Psoas muscle (tissue), 8 donors: ENCODE data around the gene IGSF21. TPM values are rescaled to one million over a fixed set of nuclear protein-coding genes. Genes with fewer than 3 reads are reported as not detected.

Source experiments
- ATAC-seq, 4 donors: fragments of 200-7000 bp; cut with Tn5 transposase; one replicate each; pipeline ENCODE4 v1.9.1; 2020; ENCODE audit warnings: moderate library complexity in 3 of 4, mild to moderate bottlenecking in 2 of 4
- DNase-seq, 2 donors: peaks; one replicate each; pipeline ENCODE4 v3.0.0-alpha.2; 2020
- H3K27ac ChIP-seq: fragments of 200-600 bp; one replicate; pipeline ENCODE4 v1.8.0; 2022
- H3K27me3 ChIP-seq, 3 donors: fragments of 200-600 bp in 1 of 3; one replicate each; pipeline versions ENCODE4 v1.6.1 to v1.8.0; 2013 to 2022; ENCODE audit warnings: low read length in 2 of 3, mild to moderate bottlenecking in 2 of 3, moderate library complexity in 1 of 3; ENCODE audit not compliant: insufficient read depth in 3 of 3
- H3K36me3 ChIP-seq, 2 donors: fragments of 200-600 bp in 1 of 2; one replicate each; pipeline versions ENCODE4 v1.6.1 to v1.8.0; 2013 to 2022; ENCODE audit warnings: low read depth in 1 of 2, mild to moderate bottlenecking in 1 of 2, moderate library complexity in 1 of 2; ENCODE audit not compliant: insufficient read depth in 1 of 2
- H3K4me1 ChIP-seq: fragments of 200-600 bp; one replicate; pipeline ENCODE4 v1.8.0; 2022
- H3K4me3 ChIP-seq: fragments of 200-600 bp; one replicate; pipeline ENCODE4 v1.8.0; 2022; ENCODE audit warnings: mild to moderate bottlenecking
- H3K9me3 ChIP-seq: fragments of 200-600 bp; one replicate; pipeline ENCODE4 v1.8.0; 2022
- CTCF ChIP-seq: fragments of 200-600 bp; IDR thresholded peaks from one replicate; pipeline ENCODE4 v1.8.0; 2022; ENCODE audit warnings: antibody characterized with exemption
- WGBS, 3 donors: extraction: QIAGEN DNeasy Blood & Tissue Kit; methylation state at CpG; one replicate each; pipeline versions ENCODE4 v1.1.6 to v1.1.7; 2013; 5-methylcytosine and 5-hydroxymethylcytosine counted together
- intact Hi-C, 2 donors: fragments of 100-400 bp; cut with DNase I; formaldehyde crosslinking; loops; one replicate each; pipeline versions ENCODE4 v1.11.0 to v1.14.2; 2022
- polyA plus RNA-seq, 3 donors: library from polyadenylated mRNA; stranded (reverse); fragments of 200-250 nt; gene quantifications; one replicate each; pipeline ENCODE4 v1.2.3, GENCODE V29; 2013
- total RNA-seq, 4 donors: library from RNA; stranded (reverse); fragmentation: NEBNext Ultra II Directional in 2 of 4; extraction: Animal tissue kit (Norgen Biotek cat#: 25700) in 2 of 4; gene quantifications; one replicate each; pipeline versions ENCODE4 v1.2.1 to v1.2.4, GENCODE V29; 2021 to 2023
- donor health status: healthy with polysubstance abuse.
- donor health status: DM: no; HTN: no; CAD: no; lungs with moderate emphysema.
- donor health status: Bipolar disorder and iron deficiency.
- donor health status: healthy.
- donor health status: DM: yes; HTN: yes; CAD: no.
- donor health status: DM: no; HTN: no; CAD: no.
- donor health status: DM: no; HTN: no; CAD: no.
- donor health status: DM: yes; HTN: yes; CAD: no.

The IGSF21 gene
- total and polyA plus RNA-seq, 7 donors = 0.10 to 0.88 (median 0.42) TPM

GRCh38 chr1:18073066-18073642 lies 34.4 kb upstream of the IGSF21 start:
- Histone ChIP-seq H3K4me1 (no peaks in the 10 kb centered on the region), H3K36me3 (no peaks in the 10 kb centered on the region), H3K27me3 (peaks cover 0 to 10% (median 0%) of the 10 kb centered on the region in 3 donors), H3K9me3 (no peaks in the 10 kb centered on the region), H3K4me3 (no peak overlapping the region), H3K27ac (no peak overlapping the region)
- whole genome bisulfite sequencing, 3 donors = 62 to 71% (median 66%) methylated on average over 11 of the region's 11 CpGs
- DNase-seq = no peak
- no peak for ATAC-seq
- intact Hi-C loops = no loop called here
- no peak for TF ChIP-seq CTCF

DNA sequence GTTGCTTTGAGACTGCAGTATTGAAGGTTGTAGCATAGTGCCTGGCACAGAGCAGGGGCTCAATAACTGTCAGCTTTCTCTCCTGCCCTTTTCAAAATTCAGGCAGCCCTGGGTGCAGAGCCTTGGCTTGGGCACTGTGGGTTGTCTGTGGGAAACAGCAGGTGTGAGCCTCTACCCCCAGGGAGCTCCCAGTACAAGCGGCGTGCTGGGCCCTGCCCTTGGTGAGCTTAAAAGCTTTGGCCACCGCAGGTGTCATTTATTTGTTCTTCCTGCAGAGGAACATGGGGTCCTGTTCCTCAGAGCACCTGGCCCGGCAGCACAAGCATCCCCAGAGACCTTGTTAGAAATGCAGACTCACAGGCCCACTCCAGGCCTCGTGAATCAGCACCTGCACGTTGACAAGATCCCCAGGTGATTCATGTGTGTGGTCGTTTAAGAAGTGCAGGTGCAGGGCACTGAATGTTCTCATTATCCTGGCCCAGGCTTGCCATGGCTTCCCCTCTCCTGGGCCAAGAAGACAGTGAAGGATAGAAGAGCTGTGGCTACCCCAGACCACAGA lies 29.9 kb upstream of the IGSF21 start:
- ATAC-seq (no peak), DNase-seq (no peak)
- no peak for TF ChIP-seq CTCF
- Histone ChIP-seq H3K9me3 (no peaks in the 10 kb centered on the region), H3K27me3 (peaks cover 0 to 5% (median 0%) of the 10 kb centered on the region in 3 donors), H3K27ac (no peak overlapping the region), H3K4me3 (no peak overlapping the region), H3K4me1 (no peaks in the 10 kb centered on the region), H3K36me3 (no peaks in the 10 kb centered on the region)
- intact Hi-C loops = no loop called here
- WGBS, 3 donors = 39 to 45% (median 40%) methylated on average over 7 of the region's 7 CpGs

- no peaks in the 10 kb centered on the region for H3K36me3 ChIP-seq
- ATAC-seq (no peak), DNase-seq (no peak)
- H3K4me1 ChIP-seq = no peaks in the 10 kb centered on the region
- intact Hi-C loops = no loop called here
- no peak overlapping the region for H3K4me3 ChIP-seq
- 76 to 81% (median 80%) methylated on average over 31 of the region's 31 CpGs for WGBS, 3 donors
- H3K9me3 ChIP-seq = no peaks in the 10 kb centered on the region
- peaks cover 0 to 5% (median 0%) of the 10 kb centered on the region in 3 donors for H3K27me3 ChIP-seq
- no peak for TF ChIP-seq CTCF
- no peak overlapping the region for H3K27ac ChIP-seq
Measured at GRCh38 chr1:18079941-18080735, 27.5 kb upstream of the IGSF21 start.

GRCh38 chr1:18085387-18086074 lies 22.1 kb upstream of the IGSF21 start:
- intact Hi-C loops = no loop called here
- 68 to 78% (median 77%) methylated on average over 5 of the region's 5 CpGs for WGBS, 3 donors
- Histone ChIP-seq H3K9me3 (no peaks in the 10 kb centered on the region), H3K36me3 (no peaks in the 10 kb centered on the region), H3K27ac (no peak overlapping the region), H3K4me3 (no peak overlapping the region), H3K4me1 (no peaks in the 10 kb centered on the region), H3K27me3 (peaks cover 0 to 14% (median 0%) of the 10 kb centered on the region in 3 donors)
- no peak for TF ChIP-seq CTCF
- no peak for ATAC-seq
- no peak for DNase-seq
